HG03342 (cell line): Measurements from ENCODE around the gene BMERB1.

Source experiments
- ATAC-seq: cut with Tn5 transposase; IDR thresholded peaks from one replicate; pipeline ENCODE4 v1.9.1; 2021; ENCODE audit warnings: mild to moderate bottlenecking, moderate library complexity; ENCODE audit not compliant: unreplicated experiment

The BMERB1 gene

DNA sequence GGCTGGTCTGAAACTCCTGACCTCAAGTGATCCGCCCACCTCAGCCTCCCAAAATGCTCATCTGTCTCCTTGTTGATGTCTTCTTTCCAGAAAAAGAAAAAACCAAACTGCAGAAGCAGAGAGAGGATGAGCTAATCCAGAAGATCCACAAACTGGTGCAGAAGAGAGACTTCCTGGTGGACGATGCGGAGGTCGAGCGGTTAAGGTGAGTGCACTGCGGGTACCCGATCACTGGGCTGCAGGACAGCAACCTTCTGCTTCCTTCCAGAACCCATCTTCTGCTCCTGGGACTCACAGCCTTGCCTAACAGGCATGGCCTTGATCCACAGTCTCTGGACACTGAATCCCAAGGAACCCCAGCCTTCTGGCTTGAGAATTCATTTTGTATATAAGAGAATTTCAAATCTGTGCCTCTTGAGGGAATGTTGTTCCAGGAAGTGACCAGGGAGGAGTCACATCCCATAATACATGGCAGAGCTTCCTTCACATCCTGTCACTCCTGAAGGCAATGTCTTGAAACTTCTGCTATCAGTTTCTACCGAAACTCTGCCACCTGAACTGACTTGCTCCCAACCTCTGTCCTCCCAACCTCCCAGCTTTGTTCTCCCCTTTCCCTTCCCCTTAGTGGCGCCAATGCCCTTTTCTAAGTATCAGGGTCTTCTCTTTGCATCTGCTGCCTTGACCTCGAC lies 146.9 kb downstream of the BMERB1 start:
- no peak for ATAC-seq

DNA sequence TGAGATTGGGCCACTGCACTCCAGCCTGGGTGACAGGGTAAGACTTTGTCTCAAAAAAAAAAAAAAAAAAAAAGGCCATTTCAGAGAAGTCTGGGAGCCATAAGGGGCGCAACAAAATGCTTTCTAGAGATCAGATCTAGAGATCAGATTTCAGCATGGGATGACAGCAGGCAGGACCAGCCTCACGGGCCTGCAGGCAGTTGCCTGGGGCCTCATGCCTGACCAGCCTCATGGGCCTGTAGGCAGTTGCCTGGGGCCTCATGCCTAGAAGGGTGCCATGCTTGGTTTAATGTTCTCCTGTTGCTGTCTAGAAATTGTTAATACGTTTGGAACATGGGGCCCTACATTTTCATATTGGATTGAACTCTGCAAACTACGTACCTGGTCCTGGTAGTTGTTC lies 149.1 kb downstream of the BMERB1 start:
- ATAC-seq: no peak

DNA sequence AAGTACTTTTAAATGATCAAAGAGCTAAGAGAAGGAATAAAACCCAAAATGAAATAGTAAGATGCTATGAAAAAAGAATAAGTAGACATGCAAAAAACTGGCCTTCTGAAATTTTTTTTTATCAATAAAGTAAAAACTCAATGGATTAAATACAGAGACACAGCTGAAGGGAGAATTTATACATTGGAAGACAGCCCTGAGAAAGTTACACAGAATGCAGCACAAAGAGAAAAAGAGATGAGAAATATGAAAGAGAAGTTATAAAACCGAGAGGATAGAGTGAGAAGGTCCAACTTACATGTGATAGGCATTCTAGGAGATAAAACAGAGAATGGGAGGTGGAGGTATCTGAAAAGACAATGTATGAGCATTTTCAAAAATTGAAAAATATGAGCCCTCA lies 151.6 kb downstream of the BMERB1 start:
- ATAC-seq: no peak

DNA sequence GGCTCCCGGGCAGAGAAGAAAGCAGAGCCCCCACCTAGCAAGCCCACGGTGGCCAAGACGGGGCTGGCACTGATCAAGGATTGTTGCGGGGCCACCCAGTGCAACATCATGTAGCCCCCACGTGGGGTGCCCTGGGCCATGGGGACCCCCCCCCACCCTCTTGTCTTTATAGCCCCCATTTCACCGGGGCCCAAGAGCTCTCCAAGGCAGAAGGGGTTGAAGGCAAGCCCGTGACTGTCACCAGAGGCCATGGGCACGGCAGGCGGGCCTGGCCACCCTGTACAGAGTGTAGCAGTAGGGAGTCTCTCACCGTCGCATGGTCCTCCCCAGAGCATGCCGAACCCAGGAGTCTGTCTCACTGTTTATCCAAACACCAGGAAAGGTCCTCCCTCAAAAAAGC lies 152.3 kb downstream of the BMERB1 start:
- ATAC-seq: no peak

DNA sequence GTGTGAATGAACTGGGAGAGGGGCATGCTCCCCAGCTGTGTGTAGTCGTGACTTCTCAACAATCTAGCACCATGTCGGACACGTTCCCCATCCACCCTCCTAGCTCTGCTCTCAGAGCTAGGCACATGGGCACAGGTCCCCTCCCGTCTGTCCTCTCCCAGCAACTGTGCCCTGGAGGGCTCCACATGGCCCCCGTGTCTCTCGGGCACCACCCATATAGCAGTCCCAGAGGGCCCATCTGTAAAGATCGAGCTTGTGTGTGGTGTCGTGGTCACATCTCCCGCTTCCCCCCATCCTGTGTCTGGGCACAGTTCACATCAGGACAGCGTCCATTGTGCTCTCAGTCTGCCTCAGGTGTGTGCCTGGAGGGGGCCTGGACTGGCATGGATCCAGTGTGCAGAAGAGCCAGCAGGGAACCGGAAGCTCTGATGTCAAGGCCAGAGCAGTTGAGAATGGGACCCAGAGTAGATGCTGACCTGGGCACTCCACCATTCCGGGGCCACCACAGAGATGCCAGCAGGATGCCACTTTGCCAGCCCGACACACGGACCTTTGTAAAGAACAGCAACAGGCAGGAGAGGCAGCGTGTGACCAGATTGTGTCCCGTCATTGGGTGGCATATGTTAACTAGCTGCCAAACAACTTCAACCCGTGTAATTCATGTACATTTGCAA lies 152.9 kb downstream of the BMERB1 start:
- no peak for ATAC-seq

DNA sequence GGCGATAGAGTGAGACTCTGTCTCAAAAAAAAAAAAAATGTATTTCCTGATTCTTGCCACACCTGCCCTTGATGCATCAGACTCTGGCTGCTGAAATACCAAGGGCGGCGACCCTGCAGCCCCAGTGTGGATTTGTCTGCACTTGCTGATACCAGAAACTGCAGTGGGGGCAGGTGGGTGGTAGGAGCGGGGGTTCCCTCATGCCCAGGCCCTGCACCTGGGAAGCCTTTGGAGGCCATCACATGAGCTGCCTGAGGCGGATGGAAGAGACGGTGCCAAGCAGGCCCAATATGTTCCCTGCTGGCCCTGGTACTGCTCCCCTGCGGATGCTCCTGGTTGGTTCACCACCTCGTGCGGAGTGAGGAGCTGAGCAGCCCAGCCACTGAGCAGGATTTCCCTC lies 157.9 kb downstream of the BMERB1 start:
- no peak for ATAC-seq

DNA sequence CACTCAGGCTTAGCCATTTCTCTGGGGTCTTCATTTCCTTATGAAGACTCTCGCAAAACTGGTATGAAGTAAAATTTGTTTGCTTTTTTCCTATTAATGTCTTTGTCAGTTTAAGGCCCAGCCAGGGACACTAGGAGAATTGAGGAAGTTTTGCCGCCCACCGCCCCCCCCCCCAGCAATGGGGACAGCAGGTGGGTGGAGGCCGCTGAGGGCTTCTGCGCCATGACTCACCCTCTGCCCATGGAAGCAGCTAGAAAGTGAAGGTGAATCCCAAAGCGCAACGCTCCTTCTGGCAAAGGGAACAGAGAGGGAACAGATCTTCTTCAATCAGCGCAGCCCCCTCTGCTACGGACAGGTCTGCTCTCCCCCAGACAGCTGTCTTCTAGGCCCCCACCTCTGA lies 158.8 kb downstream of the BMERB1 start:
- ATAC-seq: no peak

DNA sequence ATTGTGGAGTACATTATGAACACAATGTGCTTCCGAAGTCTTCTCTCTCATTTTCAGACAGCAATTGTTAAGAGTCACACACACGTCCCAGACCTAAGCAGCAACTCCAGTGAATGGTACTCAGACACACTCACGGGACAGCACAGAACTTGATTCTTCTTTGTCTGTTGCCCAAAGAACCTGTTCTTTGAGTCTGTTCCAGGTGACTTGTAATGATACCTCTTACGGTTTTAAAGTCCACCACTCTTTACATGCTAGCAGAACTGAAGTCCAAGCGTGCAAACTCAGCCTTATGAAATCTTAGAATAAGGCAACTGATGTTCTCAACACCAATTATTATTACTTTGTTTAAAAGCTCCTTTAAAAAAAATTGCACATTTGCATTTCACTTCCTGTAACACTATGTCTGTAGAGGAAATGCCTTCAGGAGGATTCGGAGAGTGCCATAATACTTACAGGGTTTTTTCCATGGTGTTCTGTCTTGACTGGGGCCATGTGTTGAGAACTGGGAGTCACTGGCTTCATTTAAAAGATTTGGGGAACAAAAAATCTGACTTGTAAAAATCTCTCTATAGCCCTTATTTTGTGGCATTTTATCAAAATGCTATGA lies 160.4 kb downstream of the BMERB1 start:
- no peak for ATAC-seq

DNA sequence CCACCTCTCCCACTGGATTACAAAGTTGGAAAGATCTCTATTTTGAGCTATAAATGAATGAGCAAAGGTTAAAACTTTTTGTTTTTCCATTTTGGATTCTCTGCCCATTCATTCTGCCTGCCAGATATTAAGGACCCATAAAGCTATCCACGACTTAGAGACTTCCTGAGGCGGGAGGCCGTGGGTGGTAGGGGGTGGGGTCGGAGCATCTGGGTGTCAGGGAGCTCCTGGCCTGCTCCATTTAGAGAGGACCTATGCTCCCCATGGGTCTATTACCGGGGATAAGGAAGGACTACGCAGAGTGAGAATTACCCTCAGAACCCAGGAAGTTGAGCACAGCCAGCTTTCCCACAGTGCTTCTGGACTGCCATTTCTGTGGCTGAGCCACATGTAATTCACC lies 162.7 kb downstream of the BMERB1 start:
- no peak for ATAC-seq

DNA sequence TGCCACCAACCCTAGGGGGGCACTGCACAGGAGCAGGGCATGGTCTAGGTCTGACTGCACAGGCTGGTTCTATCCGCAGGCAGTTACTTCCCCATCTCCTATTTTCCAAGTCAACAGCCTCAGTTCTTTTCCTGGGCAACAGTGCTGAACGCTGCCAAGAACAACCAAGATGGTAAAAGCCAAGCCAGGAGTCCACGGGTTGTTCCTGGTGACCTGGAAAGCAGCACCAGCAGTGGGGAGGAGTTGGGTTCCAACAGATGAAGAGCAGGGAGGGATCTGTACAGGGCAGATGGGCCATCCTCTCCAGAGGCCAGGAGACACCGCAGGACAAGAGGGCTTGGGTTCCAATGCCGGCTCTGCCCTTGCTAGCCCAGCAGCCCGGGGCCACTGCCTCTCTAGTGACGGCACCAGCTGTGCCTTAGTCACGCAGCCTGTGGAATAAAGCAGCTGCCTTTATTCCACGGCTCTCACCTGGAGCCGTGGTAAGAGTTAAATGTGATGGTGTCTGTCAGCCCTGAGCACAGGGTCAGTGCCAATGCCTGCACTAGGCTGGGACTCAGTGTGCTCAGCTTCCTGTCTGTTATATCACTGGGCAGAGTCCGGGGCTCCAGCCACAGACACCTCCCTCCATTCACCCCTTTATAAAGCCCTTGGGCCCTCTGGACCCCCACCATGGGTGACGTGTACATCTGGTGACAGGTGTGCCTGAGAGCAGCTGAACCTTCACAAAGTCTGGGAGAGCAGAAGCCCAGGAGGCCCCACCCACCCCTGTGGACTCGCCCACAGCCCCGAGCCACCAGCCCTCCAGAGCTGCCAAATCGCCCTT lies 163.6 kb downstream of the BMERB1 start:
- ATAC-seq: no peak

DNA sequence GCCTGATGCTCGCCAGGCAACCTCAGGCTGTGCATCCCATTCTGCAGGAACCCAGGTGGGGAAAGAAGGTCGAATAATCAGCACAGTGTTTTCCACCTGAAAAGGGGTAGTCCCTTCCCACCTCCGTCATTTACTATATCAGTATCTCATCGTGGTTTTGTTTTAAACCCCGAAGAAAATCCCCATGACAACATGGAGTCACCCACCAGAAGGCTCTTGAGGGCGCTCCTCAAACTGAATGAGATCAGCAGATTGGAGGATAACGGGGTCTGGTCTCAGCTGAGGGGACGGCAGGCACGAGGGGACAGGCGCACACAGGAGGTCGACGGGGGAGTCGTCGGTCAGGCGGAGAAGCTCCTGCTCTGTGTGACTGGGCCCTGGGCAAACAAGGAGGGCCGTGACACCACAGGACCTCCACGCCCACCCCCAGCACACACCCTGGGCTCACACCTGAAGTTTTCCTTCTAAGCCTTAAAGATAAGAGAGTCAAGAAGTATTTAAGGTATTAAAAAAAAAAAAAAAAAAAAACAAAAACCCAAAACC lies 164.3 kb downstream of the BMERB1 start:
- no peak for ATAC-seq

DNA sequence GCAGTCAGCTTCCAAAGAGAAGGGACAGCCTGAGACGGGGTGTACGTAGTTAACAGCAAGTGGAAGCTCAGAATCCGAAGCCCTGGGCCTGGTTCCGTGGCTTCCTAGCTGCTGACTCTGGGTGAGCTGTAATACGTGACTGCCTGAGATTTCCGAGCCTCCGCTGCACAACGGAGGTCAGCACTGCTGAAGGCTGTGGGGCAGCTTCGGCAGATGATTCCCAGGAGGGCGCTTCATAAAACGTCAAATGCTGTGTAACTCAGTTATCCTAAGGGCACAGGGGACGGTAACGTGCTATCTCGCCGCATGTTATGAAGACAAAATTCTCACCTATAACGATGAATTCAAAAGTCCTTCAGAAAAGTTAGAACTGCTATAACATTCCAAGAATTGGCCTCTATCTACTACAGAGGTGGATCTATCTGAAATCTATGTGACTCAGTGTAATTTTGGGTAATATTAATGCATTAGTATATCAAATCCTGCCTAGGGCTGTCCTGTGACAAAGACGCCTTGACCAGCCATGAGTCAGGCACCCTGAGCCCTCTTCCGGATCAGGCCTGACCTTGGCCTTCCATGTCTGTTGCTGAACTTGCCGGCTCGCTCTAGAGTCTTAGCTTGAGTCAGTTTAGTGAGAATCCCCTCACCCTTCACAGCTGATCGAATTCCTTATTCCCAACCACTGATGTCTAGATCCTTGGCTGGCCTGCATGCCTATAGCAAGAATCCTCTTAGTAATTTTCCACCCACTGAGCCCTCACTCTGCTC lies 165.1 kb downstream of the BMERB1 start:
- ATAC-seq: no peak

DNA sequence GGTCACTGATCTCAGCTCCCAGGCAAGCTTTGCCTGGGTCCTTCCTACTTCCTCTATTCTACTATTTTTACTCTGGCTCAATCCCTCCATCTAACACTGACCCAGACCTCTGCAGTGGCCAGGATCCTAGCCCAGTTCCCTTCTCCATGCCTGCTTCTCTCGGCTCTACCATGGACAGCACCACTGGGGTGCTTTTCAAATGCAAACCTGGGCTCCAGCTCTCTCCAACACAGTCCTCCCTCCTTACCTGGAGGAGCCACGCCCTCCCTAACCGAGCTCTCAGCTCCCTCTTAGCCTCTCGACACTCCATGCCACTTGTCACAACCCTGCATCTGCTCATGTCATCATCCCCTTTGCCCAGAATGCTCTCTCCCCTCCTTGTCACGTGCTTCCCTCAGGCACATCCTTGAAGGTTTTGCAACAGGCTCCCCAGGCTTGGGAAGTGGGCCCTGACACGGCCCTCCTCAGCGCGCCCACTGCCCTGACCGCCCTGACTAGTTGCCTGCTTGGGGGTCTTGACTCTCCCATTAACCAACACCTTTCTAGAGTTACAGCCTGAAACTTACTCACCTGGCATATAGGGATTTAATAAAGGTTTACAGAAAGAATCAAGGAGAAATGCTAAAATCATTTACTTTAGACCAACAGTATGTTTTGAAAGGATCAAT lies 167.0 kb downstream of the BMERB1 start:
- no peak for ATAC-seq

DNA sequence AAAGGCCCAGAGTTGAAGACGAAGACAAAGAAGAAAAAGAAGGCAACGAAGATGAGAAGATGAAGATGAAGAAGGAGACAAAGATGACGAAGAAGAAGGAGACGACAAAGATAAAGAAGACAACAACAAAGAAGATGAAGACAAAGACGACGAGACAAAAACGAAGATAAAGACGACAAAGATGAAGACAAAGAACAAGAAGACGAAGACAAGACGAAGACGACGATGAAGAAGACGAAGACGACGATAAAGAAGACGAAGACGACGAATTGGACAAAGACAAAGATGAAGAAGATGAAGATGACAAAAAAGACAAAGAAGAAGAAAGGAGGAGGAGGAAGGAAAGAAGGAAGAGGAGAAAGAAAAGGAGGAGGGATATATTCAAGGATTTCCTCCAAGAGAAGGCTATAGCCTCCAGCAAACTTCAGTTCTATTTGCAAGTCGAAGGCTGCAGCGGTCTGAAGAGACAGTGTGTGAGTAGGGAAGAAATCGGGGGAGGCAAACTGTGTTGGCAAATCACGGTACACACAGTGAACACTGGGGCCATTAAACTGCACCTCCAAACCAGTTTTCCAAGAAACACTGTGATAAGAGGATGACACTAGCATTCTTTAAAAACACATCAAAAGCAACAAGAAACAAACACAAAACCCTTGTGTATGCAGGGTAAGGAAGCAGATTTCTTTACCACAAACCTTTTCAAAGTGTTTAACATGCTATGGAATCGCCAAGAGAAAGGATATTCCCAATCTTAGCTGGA lies 168.1 kb downstream of the BMERB1 start:
- ATAC-seq: no peak

DNA sequence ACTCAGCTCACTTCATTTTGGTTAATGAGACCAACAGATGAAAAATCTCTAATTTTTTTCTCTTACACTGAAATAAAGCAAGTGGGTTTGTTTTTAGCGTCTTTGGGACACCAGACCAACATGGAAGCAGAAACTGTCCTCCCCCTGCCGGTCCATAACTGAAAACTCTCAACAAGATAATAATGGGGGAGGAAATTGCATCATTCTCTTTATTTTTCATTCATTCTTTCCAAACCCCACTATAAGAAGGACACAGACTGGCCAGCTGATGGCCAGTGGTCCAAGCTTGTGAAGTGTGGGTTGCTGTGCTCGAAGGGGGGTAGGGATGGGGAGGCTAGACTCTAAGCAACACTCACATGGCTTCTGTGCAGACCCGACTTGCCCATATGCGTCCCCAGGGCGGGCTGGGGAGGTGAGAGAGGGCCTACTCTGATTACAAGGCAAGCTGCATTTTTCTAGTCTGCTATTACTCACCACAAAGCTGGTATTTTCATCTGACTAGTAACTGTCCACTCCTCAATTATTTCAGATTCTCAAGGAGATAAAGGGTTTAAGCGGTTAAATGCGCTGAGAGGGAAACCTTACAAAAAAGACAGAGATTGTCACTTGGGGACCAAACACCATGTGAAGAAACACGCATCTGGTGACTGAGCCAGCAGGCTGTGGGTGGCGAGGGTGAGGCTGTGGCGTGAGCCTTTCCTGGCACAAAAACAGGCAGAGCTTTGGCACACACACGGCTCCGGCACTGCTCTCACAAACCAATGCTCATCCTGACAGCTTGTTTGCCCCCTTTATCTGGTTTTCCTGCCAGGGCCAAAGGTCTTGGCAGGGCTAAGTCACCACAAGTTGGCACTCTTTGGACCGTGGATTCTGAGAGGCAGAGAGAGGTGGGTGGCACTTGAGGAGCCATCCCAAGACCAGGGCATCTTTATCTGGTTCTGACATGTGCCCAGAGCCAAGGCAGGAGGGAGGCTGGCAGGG lies 170.4 kb downstream of the BMERB1 start:
- ATAC-seq: no peak

DNA sequence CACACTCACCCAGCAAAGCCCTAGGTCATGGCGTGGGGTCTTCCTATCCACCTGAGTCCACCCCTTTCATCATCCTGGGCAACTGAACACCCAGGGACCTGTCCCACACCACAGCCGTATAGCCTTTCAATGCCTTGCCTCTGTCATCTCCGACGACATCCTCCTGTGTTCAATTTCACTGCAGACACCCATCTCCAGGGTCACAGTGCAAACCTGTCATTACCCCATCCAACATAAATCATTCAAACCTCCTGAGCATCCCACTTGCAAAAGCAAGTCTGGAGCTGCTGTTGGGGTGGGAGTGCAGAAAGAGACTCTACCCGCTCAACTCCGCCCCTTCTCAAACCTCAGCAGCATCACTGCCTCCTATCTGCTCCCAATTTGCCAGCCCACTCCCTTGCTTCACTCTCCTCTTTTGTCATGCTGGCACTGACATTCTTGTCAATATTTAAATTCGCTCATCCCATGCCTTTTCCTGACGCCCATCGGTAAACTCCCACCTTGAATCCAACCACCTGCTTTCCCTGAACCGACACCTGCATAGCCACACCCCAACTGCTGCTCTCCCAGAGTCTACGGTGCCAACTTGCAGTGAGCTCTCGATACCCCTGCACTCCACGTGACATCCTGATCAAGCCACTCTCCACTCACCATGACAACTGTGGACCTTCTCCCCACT lies 171.6 kb downstream of the BMERB1 start:
- ATAC-seq: no peak

DNA sequence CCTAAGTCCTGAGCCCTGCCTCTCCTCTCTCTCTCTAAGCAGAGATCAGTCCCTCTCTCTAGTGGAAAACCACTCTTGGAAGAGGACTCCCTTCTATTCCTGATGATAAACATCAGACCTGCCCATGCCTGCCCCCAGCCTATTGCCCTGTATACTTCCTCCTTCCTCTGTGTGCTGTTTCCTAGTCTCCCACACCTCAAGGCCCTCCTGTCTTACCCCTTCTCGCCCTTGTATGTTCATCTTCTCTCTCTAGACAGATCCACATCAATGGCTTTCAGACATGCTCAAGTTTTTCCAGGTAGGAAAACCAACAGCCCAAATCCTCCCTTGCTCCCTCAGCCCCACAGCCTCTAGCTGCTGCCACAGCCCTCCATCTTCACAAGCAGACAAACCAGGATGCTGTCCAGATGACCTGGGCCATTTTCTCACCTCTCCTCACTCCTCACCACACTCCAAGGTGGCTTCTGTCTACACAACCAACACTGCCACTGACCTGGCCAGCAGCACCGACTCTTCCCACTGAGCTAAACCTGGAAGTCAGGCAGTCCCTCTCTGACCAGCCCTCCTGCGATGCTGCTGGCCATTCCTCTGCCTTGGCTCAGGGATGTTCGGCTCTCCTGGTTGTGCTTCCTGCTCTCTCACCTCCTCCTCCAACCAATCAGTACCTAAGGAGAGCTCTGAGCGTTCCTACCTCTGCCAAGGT lies 172.3 kb downstream of the BMERB1 start:
- ATAC-seq: no peak
